ENCODE measurements around the gene CDK14.

Gene CDK14

DNA sequence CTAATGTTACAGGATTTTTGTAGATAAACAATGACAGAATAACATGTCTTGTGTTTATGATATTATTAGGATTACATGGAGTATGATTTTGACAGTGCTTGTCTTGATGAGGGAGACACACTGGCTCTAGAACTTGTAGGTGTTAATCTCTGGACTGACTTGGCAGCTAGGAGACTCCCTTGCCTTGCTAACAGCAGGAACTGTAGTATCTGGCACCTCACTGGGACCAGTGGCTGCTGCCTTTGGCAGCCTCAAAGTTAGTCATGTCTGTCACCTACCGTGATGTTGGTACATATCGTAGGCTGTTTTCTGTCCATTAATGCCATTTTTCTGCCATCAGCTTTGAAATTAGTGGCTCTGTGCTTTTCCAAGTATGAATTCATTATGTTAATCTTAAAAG, 261.5 kb downstream of the CDK14 start:
- DNase-seq, result no peak

DNA sequence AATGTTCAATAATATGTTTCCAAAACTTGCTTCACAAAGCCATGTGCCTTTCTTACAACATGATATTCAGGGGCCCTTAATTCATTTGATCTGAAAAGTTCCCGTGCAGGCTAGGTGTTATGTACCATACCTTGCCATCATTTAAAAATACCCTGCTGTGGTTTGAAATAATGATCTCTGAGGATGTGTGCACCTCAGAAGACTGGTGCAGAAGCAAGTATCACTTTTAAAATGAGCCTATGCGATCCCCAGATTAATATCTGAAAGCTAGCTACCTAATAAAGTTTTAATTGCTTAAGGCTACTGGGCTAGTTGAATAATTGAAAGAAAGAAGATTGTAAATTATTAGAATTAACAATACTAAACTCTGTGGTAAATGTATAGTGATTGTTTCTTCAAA, 262.4 kb downstream of the CDK14 start:
- no peak for DNase-seq

DNA sequence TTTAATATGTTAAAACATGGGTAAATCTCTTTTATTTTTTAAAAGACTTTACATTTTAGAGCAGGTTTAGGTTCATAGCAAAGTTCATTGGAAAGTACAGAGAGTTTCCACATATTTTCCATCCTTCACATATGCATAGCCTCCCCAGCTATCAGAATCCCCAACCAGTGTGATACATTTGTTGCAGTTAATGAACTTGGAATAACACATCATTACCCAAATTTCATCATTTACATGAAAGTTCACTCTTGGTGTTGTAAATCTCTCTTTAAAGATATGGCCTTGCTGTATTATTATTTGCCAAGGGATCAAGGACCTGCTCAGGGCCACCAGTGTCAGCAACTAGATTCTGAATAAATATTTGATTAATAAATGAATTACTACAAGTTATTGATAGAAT, 263.4 kb downstream of the CDK14 start:
- DNase-seq, result no peak

DNA sequence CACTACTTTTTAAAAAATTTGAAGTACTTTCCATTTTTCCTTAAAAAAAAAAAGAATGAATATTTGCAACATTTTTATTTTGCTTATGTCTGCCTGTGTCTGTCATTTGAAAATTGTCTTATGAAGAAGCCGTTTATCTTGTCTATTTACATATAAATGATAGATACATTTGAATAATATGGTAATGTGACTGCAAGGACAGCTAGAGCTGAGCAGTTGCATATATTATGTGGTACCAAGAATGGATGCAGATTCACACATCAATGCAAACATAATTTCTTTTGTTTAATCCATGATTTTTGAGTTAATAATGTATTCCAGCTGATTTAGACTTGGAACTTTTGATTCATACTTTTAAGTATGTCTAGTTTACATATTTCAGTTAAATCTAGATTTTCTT, 268.0 kb downstream of the CDK14 start:
- DNase-seq, result no peak

DNA sequence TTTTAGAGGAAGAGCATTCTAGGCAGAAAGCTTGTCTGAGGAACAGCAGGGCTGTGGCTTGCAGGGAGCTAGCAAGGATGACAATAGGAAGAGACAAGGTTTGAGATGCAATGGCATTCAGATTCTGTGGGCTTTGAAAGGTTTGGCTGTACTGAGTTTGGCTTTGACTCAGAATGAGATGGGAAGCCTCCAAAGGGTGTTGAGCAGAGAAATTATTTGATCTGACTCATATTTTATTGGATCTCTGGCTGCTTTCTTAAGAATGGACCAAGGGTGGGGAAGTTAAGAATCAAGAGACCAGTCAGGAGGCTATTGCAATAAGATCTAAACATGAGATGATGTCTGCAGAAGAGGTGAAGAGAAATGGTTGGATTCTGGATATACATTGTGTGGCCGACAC, 273.2 kb downstream of the CDK14 start:
- DNase-seq, result no peak

DNA sequence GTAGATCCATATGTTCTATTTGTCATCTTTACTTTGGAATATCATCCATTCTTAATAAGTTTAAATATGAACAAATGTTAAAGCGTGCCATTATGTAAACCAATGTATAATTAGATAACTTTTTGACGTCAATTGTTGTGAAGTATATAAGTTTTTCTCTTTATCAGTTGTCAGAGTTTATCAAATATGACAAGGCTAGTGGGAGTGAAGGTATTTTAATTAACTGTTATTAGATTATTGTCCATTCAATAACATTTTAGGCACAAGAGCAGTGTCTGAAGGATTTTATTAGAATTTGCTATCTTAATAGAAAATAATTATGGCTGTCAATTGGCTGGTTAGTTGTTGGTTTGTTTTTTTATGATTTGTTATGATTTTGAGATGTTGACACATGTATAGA, 280.6 kb downstream of the CDK14 start:
- no peak for DNase-seq

DNA sequence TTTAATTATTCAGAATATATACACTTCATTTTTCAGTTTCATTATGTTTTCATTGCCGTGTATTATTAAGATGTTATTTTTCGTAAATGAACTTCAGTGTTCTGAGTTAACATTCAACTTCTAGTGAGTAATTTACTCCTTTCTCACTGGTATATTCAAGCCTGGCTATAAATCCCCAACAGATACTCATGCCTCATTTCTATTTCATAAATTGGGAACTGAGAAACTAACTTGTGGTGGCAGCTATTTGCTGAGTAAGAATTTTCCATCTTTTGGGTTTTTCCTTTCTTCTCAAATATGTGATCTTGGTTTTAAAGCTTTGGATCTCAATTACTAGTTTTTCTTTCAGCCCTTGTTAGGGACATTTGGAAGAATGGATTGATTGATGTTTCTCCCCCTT, 281.1 kb downstream of the CDK14 start:
- DNase-seq, result no peak

DNA sequence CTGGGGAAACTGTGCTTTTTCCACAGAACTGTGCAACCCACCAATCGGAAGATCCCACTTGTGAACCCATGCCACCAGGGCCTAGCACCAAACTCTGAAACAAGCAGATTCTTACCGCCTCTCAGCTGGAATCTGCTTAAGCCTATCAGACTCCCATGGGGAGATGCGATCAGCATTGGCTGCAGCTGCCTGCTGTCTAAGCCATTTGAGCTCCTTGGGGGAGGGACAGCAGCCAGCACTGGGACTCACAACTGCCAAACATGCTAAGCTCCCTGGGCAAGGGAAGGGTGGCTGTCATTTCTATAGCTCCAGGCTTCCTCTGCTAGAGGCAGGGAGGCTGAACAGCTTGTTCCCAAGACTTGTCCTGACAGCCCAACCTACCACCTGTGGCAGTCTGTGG, 283.8 kb downstream of the CDK14 start:
- peak; percentile 36 for DNase-seq

DNA sequence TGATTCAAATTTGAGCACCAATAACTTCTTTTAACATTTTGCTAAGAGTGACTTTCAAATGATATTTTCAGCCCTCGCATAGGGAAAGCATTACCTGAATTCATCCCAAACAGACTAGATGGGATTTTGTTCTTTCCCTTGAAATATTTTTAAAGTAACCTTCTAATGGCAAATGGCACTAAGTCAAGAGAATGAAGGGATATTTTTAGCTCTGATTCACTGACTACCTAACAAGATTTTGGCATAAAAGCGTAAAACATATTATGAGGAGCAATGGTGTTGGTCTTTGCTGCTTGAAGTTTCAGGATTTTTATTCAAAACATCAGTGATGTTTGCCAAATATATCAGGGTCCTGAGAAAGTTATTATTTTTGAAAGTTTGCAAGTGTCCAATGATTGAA, 290.3 kb downstream of the CDK14 start:
- no peak for DNase-seq

DNA sequence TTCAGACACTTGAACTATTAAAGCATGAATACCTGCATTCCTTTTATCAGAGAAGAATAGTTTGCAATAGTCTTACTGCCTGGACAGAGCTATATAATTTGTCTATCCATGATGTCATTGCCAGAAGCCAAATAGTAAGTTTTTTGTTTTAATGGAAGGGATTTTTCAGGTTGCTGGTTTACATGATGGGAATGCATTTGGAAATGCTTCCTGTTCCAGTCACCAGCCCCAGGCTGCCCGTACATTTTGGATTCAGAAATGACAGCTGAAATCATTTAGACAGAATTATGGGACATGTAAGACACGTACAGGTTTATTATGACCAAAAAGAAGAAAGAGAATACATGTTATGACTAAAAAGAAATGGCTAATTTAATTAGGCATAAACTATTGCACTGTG, 293.1 kb downstream of the CDK14 start:
- no peak for DNase-seq

DNA sequence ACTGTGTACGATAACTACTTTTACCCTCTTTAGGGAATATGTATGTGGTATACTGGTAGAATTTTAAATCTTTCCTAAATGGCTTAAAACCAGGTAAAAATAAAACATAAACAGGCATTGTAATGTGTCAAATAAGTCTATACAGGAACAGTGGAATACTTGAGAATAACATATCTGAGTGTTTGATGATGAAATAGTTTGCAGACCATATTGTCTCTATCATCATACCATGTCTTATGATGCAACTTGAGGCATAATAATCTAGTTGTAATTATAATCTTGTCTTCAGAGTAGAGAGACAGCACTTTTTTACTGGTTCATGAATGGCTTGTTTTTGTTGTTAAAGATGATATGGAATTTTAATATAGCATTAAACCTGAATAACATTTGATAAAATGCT, 293.5 kb downstream of the CDK14 start:
- no peak for DNase-seq

DNA sequence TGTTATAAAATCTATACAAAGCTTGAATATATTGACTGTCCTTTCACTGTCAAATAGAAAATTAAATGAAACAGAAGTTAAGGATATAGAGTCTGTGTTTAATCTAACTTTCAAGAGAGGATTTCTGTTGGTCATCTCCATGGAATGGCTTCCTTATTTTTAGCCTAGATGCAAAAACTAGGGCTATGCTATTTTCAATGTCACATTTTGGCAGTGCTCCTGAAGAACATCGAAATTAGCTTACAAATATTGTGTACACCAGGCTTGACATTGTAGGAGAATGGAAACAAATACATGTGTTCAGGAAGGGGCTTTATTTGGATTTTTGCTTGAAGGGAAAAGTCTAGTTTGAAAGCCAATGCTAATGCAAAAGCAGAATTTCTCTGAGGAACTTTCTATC, 295.4 kb downstream of the CDK14 start:
- no peak for DNase-seq

DNA sequence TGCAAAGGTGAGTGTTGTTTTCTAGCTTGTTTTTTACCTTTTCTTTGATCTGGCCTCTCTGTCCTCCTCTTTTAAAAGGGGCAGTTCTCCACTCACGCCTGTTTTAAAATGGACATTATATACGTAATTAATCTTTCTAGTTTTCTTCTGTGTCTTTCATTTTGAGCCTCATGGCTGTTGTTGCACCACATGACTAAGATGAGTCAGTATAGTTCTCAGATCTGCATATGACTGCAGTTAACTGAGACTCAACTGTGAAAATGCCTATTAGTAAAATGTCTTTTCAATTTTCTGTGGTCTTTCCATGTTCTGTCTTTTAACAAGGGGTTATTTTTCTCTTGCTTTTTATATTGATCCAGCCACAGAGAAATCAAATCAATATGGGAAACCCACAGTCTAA, 296.1 kb downstream of the CDK14 start:
- no peak for DNase-seq

DNA sequence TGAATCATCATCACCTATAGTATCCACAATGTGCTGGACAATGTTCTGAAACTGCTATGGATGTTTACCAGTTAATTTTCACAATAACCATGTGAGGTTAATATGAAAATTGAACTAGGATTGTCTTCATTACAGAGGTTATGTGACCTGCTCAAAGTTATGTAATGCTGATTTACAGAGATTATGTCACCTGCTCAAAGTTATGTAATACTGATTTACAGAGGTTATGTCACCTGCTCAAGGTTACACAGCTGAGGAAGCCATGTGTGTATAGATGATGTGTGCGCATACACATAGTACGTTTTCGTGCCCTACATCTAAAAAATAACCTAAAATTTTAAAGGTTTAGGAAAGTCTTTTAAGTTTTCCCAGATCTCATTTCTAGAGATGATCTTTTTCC, 298.0 kb downstream of the CDK14 start:
- no peak for DNase-seq

DNA sequence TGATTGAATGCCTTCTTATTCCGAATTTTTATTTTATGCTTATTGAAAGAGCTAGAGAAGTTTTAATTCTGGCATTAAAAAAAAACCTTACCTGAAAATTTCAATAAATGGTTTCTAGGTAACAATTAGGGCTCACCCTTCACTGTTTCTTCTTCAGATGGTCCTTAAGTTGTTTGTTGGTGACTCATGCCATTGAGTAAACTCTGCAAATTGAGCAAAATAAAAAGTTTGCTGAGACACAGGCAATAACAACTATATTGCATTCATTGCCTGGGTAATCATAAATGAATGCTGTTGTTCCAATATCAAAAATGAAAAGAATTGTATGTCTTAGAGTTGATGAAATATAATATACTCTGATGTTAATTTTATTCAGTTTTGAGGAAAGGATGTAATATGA, 300.3 kb downstream of the CDK14 start:
- DNase-seq, result no peak

DNA sequence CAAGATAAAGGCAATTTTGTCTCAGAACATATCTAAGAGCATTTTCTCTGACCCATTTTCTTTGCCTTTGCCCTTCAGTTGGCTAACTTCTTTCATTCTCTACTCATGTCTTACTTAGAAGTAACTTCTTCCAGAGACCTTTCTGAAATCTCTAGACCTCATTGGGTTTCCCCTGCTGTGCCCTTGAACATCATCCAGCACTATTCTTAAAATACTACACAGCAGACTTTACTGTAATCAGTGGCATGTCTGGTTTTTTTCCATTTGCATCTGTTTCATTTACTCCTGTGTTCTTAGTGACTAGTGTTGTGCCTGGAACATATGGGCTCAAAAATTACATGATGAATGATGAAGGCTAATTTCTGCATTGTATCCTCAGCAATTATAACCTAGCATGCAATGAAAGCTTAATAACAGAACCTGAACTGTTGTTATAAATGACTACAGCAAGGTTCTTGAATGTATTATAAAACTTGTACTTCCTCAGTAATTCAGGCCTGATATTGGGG, 301.9 kb downstream of the CDK14 start:
- no peak for DNase-seq

DNA sequence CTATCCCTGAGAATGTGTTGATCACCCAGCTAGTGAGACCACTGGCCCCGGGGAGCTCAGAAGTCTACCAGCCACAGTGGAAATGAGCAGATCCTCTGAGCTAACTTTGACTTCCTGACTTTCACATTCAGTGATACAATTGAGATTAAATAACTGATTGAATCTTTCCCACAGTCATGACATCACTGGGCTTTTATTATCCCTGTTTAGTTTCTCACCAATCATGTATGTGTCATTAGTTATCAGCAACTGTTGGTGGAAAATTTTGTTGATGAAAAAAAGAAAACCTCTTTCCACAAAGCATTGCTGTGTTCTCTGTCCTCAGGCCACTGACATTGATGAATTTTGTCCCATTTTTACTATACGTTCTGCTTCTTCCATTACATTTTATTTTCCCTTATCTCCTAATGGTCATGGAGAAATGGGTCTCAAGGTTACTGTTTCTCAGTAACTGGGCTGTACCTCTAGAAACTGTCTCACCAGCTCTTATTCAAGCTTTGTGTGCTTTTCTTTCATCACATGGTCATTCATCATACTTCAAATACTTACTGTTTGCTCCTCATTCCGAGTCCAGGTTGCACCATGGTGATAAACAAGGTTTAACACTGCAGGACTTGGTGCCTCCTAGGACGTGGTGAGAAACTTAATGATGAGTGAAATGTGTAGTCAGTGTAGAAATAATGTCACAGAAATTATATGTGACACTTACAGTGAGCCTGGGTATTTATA, 304.7 kb downstream of the CDK14 start:
- no peak for DNase-seq

DNA sequence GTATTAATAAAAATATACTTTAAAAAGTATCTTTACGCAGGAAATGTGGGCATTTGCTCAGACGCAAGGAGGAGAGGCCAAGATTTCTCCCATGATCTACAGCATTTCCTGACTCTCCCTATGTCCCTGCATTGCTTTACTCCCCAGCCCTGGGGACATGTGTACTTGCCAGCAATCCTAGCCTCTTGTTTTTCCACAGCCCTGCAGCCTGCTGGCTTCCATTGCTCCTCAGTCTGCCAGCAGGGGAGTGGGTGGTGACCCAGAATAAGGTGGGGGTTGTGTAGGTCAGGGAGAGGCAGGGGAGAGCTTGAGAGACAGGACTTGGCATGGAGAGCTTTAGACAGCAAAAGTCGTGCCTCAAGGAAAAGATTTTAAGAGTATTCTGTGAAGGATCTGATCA, 307.7 kb downstream of the CDK14 start:
- peak; percentile 35 for DNase-seq

DNA sequence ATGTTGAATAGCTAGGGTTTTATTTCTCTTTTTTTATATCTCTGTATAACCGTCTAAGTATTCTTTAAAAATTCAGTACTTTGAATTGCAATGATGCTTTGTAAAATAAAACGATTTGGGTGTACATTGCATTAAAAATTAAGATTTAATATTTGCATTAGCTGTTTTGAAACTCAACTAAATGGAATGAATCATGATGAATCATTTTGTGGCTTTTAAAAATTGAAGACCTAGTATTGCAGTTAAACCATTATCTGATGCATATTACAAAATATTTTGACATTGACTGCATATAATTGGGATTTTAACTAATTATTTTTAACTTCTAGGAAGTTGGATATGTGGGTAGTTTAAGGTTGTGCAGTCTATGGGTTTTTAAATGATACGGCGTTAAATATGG, 314.0 kb downstream of the CDK14 start:
- DNase-seq, result no peak

DNA sequence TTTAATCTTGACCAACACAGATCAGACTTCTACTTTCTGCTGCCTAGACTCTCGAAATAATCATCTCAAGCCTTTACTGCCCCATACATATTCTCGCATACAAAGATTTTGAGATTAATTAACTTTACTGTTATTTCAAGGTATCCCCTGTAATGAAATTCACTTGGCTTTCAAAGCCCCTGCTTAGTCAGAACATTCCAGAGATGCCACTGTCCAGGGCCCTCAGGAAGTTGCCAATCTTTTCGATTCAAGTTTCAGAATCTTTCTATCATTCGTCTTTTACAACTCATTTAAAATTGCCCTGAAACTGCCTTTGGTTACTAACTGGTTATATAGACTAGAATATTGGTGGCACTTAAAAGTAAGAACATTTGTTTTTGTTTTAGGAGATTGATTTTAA, 320.2 kb downstream of the CDK14 start:
- DNase-seq, result no peak

DNA sequence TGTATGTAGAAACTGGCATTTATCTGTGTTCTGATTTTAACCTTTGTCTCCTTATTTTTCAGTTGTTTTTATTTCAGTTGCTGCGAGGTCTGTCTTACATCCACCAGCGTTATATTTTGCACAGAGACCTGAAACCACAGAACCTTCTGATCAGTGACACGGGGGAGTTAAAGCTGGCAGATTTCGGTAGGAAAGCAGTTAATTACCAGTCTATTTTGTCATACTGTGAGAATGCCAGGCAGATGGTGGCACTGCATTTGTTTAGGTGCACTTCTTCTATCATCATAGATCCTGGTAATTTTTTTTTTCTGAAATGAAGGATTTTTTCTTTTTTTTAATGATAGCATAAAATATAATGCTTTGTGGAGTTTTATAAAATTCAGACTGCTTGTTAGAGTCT, 321.4 kb downstream of the CDK14 start:
- no peak for DNase-seq

DNA sequence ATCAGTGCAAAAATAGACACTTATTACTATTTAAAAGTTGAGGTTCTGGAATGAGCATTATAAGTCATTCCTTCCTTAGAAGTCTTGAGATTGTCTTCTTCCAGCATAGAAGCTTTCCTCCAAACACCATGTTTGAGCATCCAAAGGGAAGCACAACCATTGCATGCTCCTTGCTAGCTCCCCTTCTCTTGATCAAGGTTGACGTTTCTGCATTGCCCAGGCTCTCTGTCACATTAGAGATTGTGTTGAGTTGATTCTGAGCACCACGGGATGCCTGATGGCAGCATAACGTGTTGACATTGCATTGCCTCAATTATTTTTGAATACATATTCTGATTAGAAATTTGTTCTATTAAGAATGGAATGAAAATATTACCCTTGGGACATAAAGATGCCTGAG, 322.2 kb downstream of the CDK14 start:
- DNase-seq, result no peak

DNA sequence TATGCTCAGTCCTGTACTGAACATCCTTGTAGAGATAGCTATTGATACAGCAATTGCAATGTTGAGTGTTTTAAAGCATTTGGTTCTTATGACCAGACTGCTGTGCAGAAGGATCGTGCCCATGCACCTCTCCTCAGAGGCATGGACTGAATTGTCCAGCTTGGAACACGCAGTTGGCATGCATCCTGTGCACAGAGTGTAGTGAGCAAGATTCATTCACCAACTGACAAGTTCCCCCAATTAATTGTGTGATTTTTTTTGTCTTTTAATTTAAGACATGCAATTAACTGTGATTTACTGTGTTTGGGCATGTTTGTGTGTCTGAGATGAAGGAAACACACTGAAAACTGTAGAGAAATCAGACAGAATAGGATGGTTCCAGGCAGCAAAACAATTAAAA, 323.7 kb downstream of the CDK14 start:
- DNase-seq, result no peak

DNA sequence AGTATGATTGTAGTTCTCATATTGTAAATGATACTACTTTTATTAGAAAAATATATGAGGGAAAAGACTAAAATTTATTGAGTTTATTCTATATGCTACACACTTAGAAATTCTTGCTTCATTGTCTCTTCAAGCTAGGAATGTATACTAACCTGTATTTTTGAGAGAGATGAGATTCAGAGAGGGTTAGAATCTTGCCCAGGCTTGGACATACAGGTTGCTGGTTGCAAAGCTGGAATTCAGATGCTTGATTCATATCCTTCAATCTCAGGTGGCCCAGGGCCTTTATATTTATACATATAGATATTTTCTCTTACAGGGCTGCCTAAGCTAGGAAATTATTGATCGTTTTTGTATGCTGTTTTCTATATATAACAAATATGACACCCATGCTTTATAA, 324.2 kb downstream of the CDK14 start:
- DNase-seq, result no peak

DNA sequence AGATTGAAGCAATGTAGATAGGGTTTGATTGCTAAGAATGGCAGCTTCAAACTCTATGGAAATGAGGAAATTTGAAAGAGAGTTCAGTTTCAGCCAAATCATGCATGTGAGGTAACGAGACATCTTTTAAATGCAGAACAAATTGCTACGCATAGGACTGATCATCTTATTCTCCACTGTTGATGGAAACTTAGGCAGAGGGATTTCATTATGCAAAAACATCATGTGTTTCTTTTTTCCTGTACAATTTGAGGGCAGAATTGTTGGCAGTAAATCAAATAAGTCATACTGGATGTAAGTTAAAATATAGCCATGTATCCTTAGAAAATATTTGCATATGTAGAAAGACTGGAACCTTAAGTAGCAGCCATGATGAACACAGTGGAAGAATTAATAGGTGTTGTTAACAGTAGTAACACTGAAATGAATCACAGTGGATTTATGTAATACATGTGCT, 327.4 kb downstream of the CDK14 start:
- no peak for DNase-seq

All from femur (tissue), 1 donor.